AG20443 (cell line): ENCODE data around the gene JMJD1C.
"Not testable (repeated sequence)": the region's sequence is repeated elsewhere in the genome, so short reads cannot be mapped to it uniquely, and the experiment has no call there.

Experiments used
- DNase-seq: peaks from one replicate; pipeline ENCODE4 v3.0.0; 2012; ENCODE audit warnings: low spot score, mixed read lengths

The JMJD1C gene

DNA sequence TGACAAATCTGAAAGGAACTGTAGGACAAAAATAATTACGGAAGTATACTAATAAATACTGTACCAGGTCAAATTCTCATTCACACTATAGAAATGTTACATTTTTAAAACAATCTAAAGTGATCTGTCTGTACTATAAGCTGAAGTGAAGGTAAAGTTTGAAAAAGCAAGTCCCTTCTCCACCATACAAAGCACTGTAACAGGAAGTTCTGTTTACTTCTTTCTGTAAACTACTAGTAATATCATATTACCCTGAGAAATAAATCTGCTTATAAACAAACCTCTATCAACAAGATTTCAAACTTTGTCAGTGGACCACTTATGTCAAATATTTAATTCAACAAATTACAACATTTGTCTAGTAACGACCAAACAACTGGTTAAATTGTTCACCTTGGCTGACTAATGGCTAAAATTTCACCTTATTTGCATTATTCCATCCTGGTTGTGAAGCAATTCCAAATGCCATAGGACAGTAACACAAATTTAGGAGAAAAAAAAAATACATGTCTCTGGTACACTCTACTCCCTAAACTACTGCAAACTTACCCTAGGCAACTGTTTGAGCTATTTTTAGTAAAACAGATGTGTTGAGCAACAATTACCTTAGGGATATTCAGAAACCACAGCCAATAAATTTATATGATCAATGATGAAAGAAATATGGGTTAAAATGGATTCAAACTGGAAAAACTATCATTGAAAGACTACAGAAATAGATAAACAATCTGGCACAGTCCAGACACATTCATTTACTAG, 206.7 kb downstream of the JMJD1C start:
- DNase-seq: no peak

DNA sequence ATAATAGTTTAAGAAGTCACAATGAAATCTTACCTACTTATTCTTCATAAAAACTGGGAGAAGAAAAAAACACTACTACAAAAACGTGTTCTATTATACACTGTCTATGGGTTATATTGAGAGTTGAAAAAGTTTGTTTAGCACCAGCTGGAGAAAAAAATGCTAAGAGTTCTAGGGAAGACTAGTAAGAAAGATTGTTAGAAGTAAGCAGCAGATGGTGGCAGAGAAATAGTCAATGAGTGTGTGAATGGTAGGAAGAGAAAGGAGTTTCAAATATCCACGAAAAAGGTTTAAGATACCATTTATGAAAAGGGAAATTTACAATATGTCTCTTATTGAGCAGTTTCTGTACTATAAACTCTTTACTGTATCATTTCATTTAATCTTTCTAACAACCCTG, 208.0 kb downstream of the JMJD1C start:
- DNase-seq: no peak

DNA sequence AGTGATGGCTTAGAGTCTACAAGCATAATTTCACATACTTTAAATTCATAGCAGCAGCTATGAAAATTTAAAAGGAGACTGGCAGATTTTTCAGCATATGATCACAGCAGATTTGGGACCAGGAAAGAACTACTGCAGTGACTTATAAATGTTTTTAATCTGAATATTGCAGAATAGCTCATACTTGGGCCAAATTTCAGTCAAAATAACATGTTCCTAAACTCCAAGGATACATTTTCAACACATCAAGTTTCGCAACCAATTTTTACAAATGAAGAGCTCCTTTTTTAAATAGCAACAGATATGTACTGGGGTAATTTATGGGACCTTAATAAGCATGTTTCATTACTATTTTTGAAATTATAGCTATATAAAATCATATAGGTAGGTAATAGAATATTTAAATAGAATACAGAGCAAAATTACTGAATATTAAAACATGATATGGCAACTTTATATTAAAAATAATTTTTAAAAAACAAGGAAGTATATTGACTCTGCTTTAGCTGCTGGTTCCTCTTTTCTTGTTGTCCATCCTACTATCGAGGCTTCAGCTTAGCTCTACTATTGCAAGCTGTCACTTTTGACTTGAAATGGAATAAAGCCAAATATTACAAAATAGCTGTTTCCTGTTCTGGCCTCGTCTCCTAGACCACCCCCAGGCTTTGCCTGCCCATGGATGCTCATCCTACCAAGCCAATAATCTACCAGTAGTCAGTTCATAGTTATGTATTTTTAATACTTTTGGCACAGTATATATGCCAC, 209.6 kb downstream of the JMJD1C start:
- DNase-seq: peak; percentile 8

GRCh38 chr10:63255316-63255715, 210.5 kb downstream of the JMJD1C start:
- no peak for DNase-seq

DNA sequence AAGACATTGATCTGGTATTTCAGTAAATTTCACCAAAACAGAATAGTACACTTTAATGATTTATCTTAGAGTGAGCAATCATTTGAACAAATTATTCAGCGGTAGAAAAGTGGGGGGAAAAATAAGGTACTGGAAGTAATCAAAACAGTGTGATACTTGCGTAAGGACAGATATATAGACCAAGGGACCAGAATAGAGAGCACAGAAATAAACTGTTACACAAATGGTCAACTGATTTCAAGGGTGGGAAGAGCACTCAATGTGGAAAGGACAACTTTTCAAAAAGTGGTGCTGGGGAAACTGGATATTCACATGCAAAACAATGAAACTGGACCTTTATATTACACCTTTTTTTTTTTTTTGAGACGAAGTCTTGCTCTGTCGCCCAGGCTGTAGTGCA, 212.7 kb downstream of the JMJD1C start:
- no peak for DNase-seq

GRCh38 chr10:63252095-63252762, 213.5 kb downstream of the JMJD1C start:
- DNase-seq: no peak

GRCh38 chr10:63250032-63250431, 215.7 kb downstream of the JMJD1C start:
- DNase-seq: no peak

DNA sequence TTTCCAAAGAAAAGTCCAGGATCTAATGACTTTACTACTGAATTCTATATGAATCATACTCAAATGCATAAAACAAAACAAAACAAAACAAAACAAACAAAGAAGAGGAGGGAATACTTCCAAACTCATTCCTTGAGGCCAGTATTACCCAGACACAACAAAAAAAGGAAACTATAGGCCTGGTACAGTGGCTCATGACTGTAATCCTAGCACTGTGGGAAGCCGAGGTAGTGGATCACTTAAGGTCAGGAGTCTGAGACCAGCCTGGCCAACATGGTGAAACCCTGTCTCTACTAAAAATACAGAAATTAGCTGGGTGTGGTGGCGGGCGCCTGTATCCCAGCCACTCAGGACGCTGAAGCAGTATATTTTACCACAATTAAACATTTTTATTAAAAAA, 218.0 kb downstream of the JMJD1C start:
- DNase-seq: no peak

GRCh38 chr10:63246356-63246755, 219.4 kb downstream of the JMJD1C start:
- DNase-seq: no peak

GRCh38 chr10:63241841-63242281, 223.9 kb downstream of the JMJD1C start:
- no peak for DNase-seq

- DNase-seq: no peak
Observed at GRCh38 chr10:63240807-63241206, 225.0 kb downstream of the JMJD1C start.

- DNase-seq: no peak
Observed at GRCh38 chr10:63238501-63238900, 227.3 kb downstream of the JMJD1C start.

DNA sequence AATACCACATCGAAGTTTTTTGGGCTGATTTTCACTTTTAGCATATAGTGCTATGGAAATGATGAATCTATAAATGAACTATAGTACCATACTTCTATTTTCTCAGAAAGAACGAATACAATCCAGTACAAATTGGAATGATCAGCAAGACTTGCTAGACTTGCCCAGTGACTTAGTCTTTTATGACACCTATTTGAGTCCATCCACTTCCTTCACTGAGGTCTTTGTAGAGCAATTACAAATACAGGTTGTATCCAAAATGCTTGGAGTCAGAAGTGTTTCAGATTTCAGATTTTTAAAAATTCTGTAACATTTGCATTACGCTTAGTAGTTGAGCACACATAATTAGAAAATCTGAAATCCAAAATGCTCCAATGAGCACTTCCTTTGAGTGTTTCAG, 228.4 kb downstream of the JMJD1C start:
- no peak for DNase-seq

- peak; percentile 72 for DNase-seq
Observed at GRCh38 chr10:63236113-63236935, 229.5 kb downstream of the JMJD1C start.

DNA sequence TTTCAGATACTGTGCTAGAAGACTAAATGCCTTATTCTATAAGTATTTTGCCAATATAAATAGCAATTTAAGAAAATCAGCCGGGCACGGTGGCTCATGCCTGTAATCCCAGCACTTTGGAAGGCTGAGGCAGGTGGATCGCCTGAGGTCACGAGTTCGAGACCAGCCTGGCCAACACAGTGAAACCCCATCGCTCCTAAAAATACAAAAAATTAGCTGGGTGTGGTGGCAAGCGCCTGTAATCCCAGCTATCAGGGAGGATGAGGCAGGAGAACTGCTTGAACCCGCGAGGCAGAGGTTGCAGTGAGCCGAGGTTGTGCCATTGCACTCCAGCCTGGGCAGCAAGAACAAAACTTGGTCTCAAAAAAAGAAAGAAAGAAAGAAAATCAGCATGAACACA, 230.6 kb downstream of the JMJD1C start:
- DNase-seq: not testable (repeated sequence)

DNA sequence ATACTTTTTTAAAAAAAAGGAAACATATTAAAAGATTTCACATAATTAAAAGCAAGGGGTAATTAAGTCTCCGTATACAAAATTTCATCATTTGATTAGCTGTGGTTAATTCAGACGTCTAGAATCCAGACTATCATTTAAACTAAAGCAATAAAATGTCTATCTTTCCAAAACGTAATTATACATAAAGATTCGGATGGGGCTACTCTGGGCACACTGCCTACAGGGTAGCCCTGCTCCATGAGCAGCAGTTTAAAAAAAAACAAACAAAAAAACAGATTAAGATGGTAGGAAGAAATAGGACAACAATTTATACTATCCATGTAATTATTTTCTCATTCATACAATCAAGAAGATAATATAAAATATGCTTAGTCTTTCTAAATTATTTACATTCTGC, 236.6 kb downstream of the JMJD1C start:
- DNase-seq: no peak

DNA sequence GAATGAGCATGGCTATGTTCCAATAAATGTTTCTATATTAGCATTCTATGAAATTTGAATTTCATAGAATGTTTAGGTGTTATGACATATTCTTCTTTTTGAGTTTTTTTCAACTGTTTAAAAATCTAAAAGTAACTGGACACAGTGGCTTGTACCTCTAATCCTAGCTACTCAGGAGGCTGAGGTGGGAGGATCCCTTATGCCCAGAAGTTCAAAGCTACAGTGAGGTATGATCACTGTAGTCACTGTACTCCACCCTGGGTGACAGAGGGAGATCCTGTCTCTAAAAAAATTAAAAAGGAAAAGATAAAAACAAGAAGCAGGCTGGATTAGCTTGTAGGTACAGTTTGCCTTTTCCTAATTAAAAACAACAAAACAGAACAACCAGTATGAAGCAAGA, 237.5 kb downstream of the JMJD1C start:
- no peak for DNase-seq

- DNase-seq: no peak
Observed at GRCh38 chr10:63227207-63227895, 238.4 kb downstream of the JMJD1C start.

GRCh38 chr10:63224241-63224640, 241.5 kb downstream of the JMJD1C start:
- DNase-seq: no peak

- DNase-seq: no peak
Observed at GRCh38 chr10:63221950-63222349, 243.8 kb downstream of the JMJD1C start.

- no peak for DNase-seq
Observed at GRCh38 chr10:63219749-63220148, 246.0 kb downstream of the JMJD1C start.
